Smooth muscle cell (in vitro differentiated cells): Measurements from ENCODE around the gene DARS1. TPM values are rescaled to one million over a fixed set of nuclear protein-coding genes. Genes with fewer than 3 reads are reported as not detected.

Experiments used
- DNase-seq: peaks from one replicate; lab custom pipeline; 2025; ENCODE audit not compliant: unreplicated experiment; lab: John Stamatoyannopoulos, UW
- H2AFZ ChIP-seq: fragments of 200-600 bp; sonication (generic); 2 replicates; pipeline ENCODE4 v1.6.0; 2016; ENCODE audit warnings: antibody characterized with exemption, low read depth, mild to moderate bottlenecking
- H3F3A ChIP-seq: fragments of 200-600 bp; sonication (generic); 2 replicates; pipeline ENCODE4 v1.6.0; 2017; ENCODE audit warnings: antibody characterized with exemption, low read depth
- H3K27ac ChIP-seq: fragments of 200-600 bp; sonication (generic); 2 replicates; pipeline ENCODE4 v1.5.1; 2016; ENCODE audit warnings: low read depth, mild to moderate bottlenecking
- H3K27me3 ChIP-seq: fragments of 200-600 bp; sonication (generic); 2 replicates; pipeline ENCODE4 v1.6.1; 2016; ENCODE audit warnings: low read depth, mild to moderate bottlenecking
- H3K36me3 ChIP-seq: fragments of 200-600 bp; sonication (generic); 2 replicates; pipeline ENCODE4 v1.5.1; 2016; ENCODE audit warnings: low read depth
- H3K4me1 ChIP-seq: fragments of 200-600 bp; sonication (generic); 2 replicates; pipeline ENCODE4 v1.5.1; 2016; ENCODE audit warnings: low read depth
- H3K4me2 ChIP-seq: fragments of 200-600 bp; sonication (generic); 2 replicates; pipeline ENCODE4 v1.6.0; 2016; ENCODE audit warnings: mild to moderate bottlenecking
- H3K4me3 ChIP-seq: fragments of 200-600 bp; sonication (generic); 2 replicates; pipeline ENCODE4 v1.5.1; 2016; ENCODE audit warnings: mild to moderate bottlenecking
- H3K79me2 ChIP-seq: fragments of 200-600 bp; sonication (generic); 2 replicates; pipeline ENCODE4 v1.6.0; 2016; ENCODE audit warnings: low read depth, mild to moderate bottlenecking
- H3K9ac ChIP-seq: fragments of 200-600 bp; sonication (generic); 2 replicates; pipeline ENCODE4 v1.6.0; 2016; ENCODE audit warnings: low read depth
- H3K9me3 ChIP-seq: fragments of 200-600 bp; sonication (generic); replicated peaks from 2 replicates; pipeline ENCODE4 v1.5.1; 2016; ENCODE audit warnings: low read depth
- H4K20me1 ChIP-seq: fragments of 200-600 bp; sonication (generic); 2 replicates; pipeline ENCODE4 v1.6.0; 2016; ENCODE audit warnings: low read depth
- CTCF ChIP-seq: fragments of 200-600 bp; sonication (generic); IDR thresholded peaks from 2 replicates; pipeline ENCODE4 v1.5.1; 2017; ENCODE audit warnings: borderline replicate concordance, mild to moderate bottlenecking, antibody characterized with exemption; ENCODE audit not compliant: insufficient read depth, poor library complexity, severe bottlenecking
- WGBS: methylation state at CpG from one replicate; pipeline ENCODE4 v1.1.7; 2016; ENCODE audit warnings: low lambda C conversion rate; 5-methylcytosine and 5-hydroxymethylcytosine counted together
- polyA plus RNA-seq: library from polyadenylated mRNA; unstranded; fragments of >200 nt; fragmentation: Nextera tagmentation; extraction: Ambion mirVana; gene quantifications from 2 replicates; pipeline ENCODE4 v1.2.1, GENCODE V29; 2016
- total RNA-seq: library from RNA; depleted of rRNA; stranded (reverse); fragments of >200 nt; gene quantifications from 2 replicates; pipeline ENCODE4 v1.2.3, GENCODE V29; 2014

Gene DARS1
- total and polyA plus RNA-seq, 2 experiments from 2014 or later = 110 to 121 TPM

- H3K4me2 ChIP-seq = peak overlapping the region; percentile 4
These were observed 35.8 kb downstream of the DARS1 start for GRCh38 chr2:135949451-135950234.

GRCh38 chr2:135948642-135949355, 36.6 kb downstream of the DARS1 start:
- Histone ChIP-seq H4K20me1 (peaks cover 92% of the 10 kb centered on the region), H3K79me2 (peaks cover 78% of the 10 kb centered on the region), H3K27ac (peak overlapping the region; percentile 95), H3K4me3 (no peak overlapping the region), H3K27me3 (no peaks in the 10 kb centered on the region), H3K9me3 (no peaks in the 10 kb centered on the region), H3F3A (no peaks in the 10 kb centered on the region), H2AFZ (no peak overlapping the region), H3K4me1 (peaks cover 6% of the 10 kb centered on the region), H3K36me3 (peaks cover 4% of the 10 kb centered on the region), H3K4me2 (peak overlapping the region; percentile 29), H3K9ac (peak overlapping the region; percentile 80)
- WGBS = 84% methylated on average over 9 of the region's 9 CpGs
- TF ChIP-seq CTCF = no peak
- DNase-seq = no peak

More at GRCh38 chr2:135949451-135950234, 35.8 kb downstream of the DARS1 start:
- H3F3A ChIP-seq = no peaks in the 10 kb centered on the region
- H3K4me1 ChIP-seq = peaks cover 6% of the 10 kb centered on the region
- no peak overlapping the region for H3K4me3 ChIP-seq
- no peak for TF ChIP-seq CTCF
- DNase-seq = no peak
- H3K9me3 ChIP-seq = no peaks in the 10 kb centered on the region
- peak overlapping the region; percentile 33 for H3K9ac ChIP-seq
- peak overlapping the region; percentile 95 for H3K27ac ChIP-seq
- no peaks in the 10 kb centered on the region for H3K27me3 ChIP-seq
- peaks cover 79% of the 10 kb centered on the region for H3K79me2 ChIP-seq
- peaks cover 4% of the 10 kb centered on the region for H3K36me3 ChIP-seq
- H4K20me1 ChIP-seq = peaks cover 94% of the 10 kb centered on the region
- 93% methylated on average over 3 of the region's 3 CpGs for WGBS
- no peak overlapping the region for H2AFZ ChIP-seq

- peak overlapping the region; percentile 95 for H3K27ac ChIP-seq
These were observed 37.3 kb downstream of the DARS1 start for GRCh38 chr2:135948141-135948540.

More at GRCh38 chr2:135948141-135948540, 37.3 kb downstream of the DARS1 start:
- no peak for TF ChIP-seq CTCF
- no peak overlapping the region for H2AFZ ChIP-seq
- peaks cover 80% of the 10 kb centered on the region for H3K79me2 ChIP-seq
- no peak overlapping the region for H3K4me3 ChIP-seq
- no peaks in the 10 kb centered on the region for H3K9me3 ChIP-seq
- H3K4me2 ChIP-seq = peak overlapping the region; percentile 29
- H4K20me1 ChIP-seq = peaks cover 86% of the 10 kb centered on the region
- no peak for DNase-seq
- peaks cover 6% of the 10 kb centered on the region for H3K4me1 ChIP-seq
- H3K36me3 ChIP-seq = peaks cover 4% of the 10 kb centered on the region
- peak overlapping the region; percentile 80 for H3K9ac ChIP-seq
- H3K27me3 ChIP-seq = no peaks in the 10 kb centered on the region
- WGBS = 91% methylated on average over 1 of the region's 1 CpG
- H3F3A ChIP-seq = no peaks in the 10 kb centered on the region
